GM18507 (cell line): Measurements from ENCODE around the gene USP49.
"Not testable (repeated sequence)": the region's sequence is repeated elsewhere in the genome, so short reads cannot be mapped to it uniquely, and the experiment has no call there.

ENCODE experiments used
- DNase-seq: peaks from one replicate; pipeline ENCODE4 v3.0.0; 2011; ENCODE audit warnings: low read depth; ENCODE audit not compliant: insufficient read length; ENCODE audit errors: extremely low spot score
- FAIRE-seq: peaks from 2 replicates; lab custom pipeline; 2011; peaks lifted over from hg19 to GRCh38; lab: Jason Lieb, UNC

USP49 gene

DNA sequence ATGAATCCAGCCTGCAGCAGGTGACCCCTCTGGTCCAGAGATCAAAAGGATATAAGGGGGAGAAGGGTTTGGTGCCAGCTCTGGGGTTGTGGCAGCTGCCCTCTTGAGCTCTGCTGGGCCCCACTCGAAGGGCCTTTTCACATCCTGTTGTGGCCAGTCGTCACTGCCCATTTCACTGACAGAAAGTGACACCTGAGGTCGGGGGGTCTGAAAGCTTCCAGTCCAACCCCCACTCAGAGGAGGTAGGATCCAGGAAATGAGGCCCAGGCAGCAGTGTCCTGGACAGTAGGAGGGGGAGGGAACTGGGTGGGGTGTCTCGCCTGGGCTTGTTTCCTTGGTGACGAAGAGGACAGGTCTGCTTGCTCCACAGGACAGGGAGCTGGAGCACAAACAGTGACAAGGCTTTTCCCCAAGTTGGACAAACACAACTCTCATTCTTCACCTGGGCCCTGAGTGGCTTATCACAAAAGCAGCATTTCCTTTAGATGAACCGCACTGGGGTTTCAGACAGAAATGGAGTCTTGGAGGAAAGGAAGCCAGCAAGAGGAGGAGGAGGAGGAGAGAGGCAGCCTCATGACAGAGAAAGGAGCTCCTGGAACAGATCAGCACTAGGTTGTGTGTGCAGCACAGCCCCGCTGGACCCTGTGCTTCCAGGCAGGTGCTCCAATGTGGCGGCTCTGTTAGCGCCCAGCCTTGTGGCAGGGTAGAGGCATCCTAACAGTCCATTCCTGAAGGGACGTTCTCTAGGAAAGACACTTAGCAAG lies 126.4 kb downstream of the USP49 start:
- FAIRE-seq: no peak
- DNase-seq: no peak

DNA sequence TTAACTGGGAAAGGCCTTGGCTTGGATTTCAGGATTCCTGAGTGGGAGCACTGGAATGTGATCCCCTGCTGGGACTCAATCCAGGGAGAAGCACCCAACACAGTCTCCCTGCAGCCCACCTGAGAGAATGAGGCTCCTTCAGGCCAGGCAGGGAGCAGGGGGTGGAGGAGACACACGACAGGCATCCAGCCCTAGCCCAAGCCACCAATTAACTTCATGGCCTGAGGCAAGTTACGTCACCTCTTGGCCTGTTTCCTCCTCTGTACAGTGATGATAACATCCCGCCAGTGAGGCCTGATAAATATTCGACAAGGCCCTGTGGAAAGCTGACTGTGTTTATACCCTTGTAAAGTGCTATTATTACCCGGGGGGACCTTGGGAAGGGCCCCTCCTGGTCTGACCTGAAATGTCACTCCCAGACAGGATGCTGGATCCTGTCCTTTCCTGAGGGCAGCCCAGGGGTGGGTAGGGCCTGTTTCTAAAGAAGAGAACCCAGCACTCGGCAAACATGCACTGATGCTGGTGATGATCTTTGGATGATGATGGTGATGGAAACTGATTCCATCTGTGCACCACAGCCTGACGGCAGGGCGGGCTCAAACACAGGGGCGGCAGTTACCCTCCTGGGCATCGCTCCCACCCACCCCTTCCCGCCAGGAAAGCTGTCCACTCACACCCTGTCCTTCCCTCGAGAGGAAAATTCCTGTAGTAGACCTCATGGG lies 127.9 kb downstream of the USP49 start:
- FAIRE-seq (no peak), DNase-seq (no peak)

DNA sequence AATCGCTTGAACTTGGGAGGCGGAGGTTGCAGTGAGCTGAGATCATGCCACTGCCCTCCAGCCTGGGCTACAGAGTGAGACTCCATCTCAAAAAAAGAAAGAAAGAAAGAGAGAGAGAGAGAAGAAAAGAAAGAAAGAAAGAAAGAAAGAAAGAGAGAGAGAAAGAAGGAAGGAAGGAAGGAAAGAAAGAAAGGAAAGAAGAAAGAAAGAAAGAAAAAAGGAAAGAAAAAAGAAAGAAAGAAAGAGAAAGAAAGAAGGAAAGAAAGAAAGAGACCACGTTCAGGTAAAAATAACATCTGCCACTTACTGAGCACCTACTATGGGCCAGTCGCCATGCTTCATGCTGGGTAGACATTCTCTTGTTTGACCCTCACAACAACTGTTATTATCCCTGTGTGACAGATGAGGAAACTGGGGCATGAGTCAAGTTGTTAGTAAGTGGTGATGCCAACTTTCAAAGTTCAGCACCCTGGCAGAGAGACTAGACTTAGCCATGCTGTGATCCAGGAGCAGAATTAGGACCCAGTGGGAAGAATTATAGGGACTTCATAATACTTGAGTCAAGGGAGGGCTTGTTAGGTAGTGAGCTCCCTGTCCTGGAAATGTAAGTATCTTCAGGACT lies 129.0 kb downstream of the USP49 start:
- FAIRE-seq, DNase-seq: not testable (repeated sequence)

DNA sequence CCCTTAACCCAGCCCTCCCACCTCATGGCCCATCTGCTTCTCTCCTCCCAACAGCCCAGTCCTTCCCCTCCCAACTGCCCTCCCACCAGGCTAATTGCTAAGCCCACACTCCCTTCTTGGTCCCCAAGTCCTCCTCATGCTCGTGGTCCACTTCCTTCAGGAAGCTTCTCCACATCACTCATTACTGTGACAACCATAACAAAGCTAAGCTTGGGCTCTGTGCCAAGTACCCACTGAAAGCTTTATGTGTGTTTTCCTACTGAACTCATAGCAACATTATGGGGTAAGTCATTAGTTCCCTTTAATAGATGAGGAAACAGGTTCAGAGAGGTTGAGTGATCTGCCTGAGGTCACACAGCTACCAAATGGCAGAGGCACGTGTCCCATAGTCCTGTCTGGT lies 131.7 kb downstream of the USP49 start:
- DNase-seq: no peak
- FAIRE-seq: no peak

DNA sequence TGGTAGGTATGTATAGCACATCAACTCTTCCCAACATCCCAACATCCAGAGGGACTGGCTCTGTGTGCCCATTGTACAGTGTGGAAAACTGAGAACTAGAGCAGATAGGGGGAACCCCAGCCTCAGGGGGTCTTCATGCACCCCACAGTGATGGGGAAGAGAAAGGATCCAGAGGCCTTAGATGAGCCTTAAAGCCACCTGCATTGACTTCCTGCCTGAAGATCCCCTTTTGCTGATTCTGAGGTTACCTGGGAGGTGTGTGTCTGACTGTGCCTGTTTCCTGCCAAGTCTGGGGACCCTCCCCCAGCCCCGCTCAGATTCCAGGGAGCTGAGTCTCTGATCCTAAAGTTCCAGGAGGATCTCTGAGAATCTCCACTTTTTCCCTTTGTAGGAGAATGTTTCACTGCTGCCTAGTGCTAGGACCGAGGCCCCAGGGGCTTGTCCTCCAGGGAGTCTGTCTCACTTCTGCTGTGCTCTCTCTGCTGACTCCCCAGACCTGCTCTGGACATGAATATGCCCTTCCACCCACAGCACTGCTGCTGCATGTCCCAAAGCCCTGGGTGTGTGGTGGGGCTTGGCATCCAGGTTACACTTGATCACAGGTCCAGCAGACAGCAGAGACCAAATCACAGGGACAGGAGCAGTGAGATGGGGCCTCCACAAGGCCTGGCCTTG lies 135.1 kb downstream of the USP49 start:
- no peak for FAIRE-seq
- no peak for DNase-seq

DNA sequence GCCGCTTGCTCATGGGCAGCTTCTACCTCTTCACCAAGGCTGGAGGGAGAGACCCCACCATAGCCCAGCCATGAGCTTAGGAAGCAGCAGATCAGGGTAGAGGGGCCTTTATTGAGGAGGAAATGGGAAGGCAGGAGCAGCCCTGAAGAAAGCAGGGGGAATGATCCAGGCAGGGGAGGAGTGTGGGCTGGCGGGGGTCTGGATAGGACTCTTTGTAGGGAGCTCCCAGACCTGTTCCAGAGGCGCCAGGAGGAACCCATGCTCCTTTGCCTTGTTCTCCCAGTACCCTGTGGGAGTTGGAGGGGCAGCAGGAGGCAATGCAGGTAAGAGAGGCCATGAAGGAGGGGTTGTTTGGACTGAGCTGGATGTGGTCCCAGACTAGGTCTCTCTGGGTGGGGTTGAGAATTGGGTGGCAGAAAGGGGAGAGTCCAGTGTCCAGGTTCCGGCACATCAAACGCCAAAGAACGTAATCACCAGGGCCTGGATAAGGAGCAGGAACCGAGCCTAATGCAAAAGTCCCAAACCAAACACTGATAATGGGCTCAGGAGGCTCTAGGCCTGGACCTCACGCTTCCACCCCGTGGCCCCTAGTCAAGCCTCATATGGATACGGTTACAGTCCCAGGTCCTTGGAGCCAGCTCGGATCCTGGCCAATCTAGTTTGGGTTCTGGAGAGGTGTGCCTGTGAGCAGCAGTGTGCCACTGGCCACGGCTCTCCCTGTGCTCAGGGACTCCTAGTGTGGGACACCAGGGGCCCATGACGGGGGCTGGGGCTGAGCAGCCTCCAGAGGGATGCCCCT lies 135.9 kb downstream of the USP49 start:
- DNase-seq: no peak
- FAIRE-seq: no peak

DNA sequence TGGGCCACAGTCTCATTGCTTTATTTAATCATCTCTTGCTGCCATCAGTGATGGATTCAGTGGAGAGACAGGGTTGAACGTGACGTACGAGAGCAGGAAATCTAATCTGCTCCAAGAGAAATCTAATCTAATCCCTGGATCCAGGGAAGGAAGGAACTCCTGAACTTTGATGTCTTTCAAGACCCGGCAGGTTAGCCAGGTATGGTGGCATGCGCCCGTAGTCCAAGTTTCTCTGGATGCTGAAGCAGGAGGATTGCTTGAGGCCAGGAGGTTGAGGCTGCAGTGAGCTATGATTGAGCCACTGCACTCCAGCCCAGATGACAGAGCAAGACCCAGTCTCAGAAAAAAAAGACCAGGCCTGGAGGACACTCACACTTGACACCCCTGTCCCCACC lies 136.5 kb downstream of the USP49 start:
- no peak for FAIRE-seq

DNA sequence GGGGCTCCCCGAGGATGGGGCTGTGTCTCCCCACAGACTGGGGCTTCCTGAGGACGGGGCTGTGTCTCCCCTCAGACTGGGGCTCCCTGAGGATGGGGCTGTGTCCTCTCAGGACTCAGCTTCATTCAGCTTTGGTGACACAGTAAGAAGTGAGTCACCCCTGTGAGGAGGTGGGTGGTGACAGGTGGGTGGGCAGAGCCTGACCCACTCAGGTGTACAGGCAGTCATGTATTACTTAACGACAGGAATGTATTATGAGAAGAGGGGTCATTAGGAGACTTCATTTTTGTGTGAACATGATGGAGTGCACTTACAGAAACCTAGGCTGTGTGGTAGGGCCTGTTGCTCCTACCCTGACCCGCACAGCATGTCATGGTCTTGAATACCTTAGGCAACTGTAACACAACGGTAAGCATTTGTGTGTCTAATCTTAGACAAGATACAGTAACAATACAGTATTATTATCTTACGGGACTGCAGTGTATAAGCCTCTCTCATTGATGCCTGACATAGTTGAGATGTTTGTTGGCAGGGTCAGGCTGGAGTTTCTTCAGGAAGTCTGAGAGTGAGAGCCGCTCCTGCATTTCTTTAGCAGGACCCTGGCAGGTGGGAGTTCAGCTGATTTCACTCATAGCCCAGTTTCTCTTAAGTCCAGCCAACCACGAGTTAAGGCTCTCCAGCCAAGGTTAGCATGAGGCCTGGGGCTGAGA lies 137.1 kb downstream of the USP49 start:
- DNase-seq (no peak), FAIRE-seq (no peak)

More for the DNA sequence above, 136.5 kb downstream of the USP49 start:
- DNase-seq: no peak

DNA sequence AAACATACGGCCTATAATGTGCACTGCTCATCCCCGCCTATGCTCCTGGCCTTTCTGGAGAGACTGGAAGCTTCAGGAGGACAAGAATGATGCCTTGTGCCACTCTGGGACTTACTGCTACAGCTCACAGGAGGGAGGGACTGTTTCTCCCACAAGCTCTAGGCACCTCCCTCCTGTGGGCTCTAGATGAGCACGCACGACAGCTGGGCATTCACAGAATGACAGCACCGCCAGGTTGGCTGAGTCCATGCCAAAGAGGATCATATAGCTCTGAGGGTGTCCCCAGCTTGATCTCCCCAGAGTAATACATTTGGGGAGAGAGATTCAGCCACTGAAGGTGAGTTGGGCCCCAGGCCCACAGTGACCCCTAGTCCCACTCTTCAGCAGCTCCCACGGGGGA lies 137.9 kb downstream of the USP49 start:
- DNase-seq: no peak
- FAIRE-seq: no peak

DNA sequence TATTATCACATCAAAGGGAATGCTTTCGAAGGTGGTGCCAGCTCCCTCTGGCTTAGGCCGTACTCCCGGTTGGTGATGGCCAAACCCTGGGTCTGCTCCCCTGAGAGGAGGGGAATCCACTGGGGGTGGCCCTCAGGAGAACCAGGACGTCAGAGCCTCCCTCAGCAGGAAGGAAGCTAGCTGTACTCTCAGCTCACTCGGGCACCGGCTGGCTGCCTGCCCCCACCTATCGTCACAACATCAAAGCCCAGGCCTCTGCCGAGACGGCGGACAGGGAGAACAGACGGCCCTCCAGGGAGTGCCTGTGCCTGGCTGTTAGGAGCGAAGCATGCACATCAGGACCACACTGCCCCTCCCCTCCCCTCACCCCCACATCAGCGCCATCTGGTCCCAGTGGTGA lies 138.8 kb downstream of the USP49 start:
- DNase-seq: no peak
- FAIRE-seq: no peak

DNA sequence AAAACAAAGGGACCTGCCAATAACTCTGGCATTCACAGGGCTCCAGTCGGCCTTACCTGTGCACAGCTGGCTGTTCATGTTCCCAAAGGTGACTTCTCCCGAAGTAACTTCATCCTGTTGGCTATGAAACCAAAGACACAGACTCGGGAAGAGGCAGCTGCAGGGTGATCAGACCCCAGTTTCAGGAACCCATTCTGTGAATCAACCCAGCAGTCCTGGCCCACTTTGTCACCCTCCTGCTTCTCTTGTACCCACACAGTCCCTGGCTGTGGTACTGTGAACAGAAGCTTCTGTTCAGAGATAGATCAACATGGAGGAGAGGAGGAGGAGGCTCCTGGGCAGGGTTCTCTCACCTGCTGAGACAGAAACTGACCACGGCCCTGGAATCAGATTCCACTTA lies 139.3 kb downstream of the USP49 start:
- DNase-seq (no peak), FAIRE-seq (no peak)

DNA sequence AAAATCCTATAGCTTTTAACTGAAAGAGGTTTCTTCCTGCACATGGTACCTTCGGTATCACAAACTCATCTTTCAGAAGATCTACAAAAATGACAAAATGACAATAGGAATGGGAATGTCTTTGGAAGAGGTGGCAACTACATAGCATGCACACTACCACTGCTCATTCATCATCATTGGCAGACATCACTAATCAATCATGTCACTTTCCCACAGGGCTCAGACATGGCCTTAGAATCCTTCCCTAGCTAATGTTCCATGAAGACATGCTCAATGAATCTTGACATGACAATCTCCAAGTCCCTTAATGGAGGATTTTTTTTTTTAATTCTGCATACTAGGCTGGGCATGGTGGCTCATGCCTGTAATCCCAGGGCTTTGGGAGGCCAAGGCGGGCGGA lies 144.8 kb downstream of the USP49 start:
- FAIRE-seq: no peak
- DNase-seq: no peak

DNA sequence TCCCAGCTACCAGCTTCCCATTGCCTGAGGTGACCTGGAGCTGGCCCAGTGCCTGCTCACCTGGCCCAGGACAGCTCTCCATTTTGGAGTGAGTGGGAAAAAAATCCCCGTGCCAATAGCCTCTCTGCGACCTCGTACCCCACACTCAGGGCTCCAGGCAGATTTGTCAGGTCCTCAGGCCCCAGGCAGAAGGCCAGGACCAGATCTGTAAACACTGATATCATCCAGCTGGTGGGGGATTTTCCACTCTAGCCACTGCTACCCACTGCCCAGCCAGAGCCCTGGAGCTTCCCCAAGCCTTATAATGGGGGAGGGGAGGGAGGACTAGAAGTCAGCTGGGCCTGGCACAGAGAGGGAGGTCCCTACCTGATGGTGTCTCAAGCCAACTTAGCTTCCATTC lies 146.6 kb downstream of the USP49 start:
- FAIRE-seq: no peak
- DNase-seq: no peak

DNA sequence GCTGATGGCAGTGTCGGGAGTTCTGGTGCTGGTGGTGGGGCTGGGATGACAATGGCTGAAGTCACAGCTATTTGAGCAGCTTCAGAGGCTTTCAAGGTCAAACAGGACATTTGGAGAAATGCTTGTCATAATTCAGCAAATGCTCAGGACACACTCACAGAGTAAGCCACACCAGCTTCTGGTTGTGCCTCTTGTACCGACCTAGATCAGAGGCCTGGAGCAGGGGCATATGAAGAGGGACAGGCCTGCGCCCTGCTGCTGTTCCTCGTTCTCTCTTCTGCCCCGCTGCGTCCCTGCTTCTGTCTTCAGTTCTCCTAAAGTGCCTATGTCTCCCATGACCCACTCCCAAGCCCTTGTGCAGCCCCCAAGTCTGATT lies 147.1 kb downstream of the USP49 start:
- no peak for DNase-seq
- FAIRE-seq: no peak

DNA sequence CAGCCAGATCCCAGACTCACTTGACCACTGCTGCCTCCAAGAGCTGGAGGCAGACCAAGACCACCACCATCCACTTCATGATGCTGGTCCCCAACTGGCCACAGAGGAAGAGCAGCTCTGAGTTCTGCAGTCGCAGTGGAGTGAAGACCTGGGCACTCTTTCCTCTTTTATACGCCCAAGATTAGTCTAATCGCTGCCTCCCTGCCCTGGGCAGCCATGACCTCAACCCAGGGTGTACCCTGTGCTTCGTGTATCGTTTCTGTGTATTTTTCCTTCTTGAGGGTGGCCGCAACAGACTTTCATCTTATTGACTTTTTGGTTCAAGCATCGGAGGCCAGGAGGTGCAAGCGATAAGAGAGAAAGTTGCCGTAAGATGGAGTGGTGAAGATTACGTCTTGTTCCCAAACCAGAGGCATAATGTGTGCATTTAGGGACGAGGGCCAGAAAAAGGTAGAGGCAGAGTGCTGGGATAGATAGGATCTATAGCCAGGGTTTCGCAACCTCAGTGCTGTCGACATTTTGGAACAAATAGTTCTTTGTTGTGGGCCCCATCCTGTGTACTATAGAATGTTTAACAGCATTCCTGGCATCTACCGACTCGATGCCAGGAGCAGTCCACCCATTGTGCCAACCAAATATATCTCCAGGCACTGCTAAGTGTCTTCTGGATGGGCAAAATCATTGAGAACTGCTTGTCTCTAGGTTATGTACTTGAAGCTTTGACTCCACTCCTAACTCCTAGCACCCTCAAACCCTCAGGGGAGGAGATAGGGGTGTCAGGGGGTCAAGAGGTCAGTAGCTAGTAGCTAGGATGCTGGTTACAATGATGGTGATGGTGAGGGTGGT lies 147.7 kb downstream of the USP49 start, which contains the start of gene PGC:
Gene PGC (minus strand): TSS at position 142 of the 846 bp plus-strand sequence. CDS start 63 bp downstream, at position 79.
- DNase-seq (no peak), FAIRE-seq (no peak)

DNA sequence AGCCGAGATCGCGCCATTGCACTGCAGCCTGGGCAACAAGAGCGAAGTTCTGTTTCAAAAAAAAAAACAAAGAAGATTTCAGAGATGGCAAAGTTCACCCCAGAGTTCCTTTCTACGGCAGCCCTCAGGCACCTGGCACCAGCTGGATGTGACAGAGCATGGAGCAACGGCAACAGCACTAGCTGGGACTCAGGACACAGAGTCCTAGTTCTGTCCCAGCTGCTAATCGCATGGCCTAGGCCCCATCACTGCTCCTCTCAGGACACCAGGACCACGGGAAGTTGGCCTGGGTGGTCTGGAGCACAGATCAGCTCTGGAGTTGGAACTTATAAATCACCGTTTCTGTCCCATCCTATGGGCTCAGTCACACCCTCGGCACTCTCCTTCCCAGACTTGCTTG lies 149.1 kb downstream of the USP49 start:
- no peak for DNase-seq
- FAIRE-seq: no peak

DNA sequence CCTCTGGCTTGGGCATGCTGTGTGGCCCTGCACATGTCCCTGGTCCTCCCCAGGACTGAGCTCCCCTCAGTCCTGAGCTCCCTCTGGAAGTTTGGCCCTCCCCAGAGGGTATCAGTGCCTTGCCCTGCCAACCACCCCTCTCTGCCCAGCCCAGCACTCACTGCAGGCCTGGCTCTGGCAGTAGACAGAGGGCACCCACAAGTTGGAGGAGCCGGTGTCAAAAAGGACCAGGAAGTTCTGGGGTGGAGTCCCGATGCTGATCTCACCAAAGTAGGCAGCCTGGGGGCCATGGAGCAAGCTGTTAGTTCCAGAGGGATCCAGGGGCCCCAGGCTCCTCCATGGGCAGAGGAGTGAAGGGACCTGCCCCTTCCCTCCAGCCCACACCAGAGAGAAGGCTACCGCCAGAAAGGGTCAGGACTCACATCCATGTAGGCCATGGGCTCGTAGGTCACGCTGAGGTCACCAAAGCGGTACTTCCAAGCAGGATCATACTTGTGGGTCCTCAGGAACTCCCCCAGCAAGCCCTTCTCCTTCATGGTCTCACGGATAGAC lies 150.9 kb downstream of the USP49 start:
- FAIRE-seq (no peak), DNase-seq (no peak)
